ENCODE measurements around the gene CLDN10.
"Not testable (repeated sequence)": the region's sequence is repeated elsewhere in the genome, so short reads cannot be mapped to it uniquely, and the experiment has no call there.

The CLDN10 gene

DNA sequence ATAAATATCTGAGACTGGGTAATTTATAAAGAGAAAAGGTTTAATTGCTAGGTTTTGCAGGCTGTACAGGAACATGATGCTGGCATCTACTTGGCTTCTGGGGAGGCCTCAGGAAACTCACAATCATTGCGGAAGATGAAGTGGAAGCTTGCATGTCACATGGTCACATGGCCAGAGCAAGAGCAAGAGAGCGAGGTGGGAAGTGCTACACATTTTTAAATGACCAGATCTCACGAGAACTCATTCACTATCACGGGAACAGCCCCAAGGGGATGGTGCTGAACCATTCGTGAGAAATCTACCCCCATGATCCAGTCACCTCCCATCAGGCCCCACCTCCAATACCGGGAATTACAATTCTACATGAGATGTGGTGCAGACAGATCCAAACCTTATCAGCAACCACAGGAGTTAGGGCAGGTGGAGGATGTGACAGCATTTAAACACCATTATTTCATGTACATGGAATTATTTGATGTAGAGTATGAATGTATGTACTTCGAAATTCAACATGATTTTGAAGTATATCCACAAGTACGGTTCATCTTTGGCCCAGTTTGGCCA is 10.5 kb upstream of the CLDN10 start:
- DNase-seq, result no peak

DNA sequence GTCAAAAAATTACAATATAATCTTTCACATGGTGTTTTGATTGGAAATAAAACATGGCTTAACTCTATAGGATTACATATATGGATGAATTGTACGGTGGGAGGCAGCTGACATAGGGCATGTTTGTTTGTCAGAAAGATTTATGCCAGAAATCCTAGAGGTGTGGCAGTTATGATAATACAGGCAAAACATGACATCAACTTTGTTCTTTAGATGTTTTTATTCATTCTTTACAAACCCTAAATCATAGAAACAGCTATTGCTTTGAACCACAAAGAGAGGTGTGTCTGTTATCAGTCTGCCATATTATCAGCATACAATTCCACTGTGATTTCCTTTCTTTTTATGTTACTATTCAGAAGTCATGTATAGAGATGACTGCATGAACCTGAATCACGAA is 8.2 kb upstream of the CLDN10 start:
- DNase-seq, result no peak

DNA sequence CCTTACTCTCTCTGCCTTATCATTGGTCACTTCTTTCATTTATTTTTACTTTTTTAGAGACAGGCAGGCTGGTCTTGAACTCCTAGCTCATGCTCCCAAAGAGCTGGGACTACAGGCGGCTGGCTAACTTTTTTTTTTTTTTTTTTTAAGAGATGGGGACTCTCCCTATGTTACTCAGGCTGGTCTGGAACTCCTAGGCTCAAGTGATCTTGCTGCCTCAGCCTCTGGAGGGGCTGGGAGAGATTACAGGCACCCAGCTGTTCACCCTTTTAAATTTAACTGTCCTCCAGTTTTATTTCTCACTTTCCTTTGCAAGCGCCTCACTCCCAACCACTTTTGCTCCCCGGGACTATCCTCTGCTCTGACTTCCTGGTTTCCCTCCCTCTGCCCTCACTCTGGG is 5.6 kb upstream of the CLDN10 start:
- no peak for DNase-seq

DNA sequence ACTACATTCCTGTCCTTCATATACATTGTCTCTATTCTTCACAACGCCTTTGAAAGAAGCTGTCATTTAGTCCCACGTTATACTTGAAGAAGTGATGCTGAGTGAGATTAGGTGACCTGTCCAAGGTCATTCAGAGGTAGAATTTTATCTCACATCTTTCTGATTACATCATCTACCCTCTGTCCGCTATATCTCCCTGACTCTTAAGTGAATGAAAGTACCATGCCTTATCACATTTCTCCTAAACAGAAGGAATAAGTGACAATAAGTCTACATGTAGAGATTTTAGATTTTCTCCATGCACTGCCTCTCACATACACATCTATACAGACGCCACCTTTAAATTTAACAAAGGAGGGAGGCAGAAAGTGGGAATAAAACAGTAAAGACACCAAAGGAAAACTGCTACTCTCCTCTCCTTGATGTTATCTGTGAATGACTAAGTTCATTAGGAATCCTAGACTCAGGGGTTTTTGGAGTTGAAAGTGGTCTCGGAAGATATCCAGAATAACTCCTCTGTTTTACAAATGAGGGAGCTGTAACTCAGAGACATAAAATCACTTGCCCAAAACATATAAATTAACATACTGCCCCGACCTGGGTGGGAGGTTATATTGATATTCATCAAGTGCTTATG is 4.9 kb upstream of the CLDN10 start:
- DNase-seq, result no peak

DNA sequence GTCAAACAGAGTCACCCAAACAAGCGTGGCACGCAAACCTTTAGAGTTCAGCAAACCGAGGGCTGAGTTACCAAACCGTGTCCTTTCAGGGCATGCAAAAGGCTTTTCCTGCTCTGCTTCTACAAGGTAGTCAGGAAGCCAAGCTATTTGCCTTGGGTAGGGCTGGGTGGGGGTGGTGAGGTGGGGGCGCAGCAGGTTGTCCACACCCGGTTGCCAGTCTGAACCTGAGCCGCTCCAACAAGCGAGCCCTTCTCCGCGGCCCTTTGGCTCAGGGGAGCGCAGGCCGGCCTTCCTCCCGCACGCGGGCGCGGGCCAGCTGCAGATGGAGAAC is 347 bp upstream of the CLDN10 start:
- no peak for DNase-seq

GRCh38 chr13:95553581-95554385 is 1.3 kb downstream of the CLDN10 start:
- no peak for DNase-seq

- no peak for DNase-seq
Measured at GRCh38 chr13:95557013-95557412, 4.5 kb downstream of the CLDN10 start.

DNA sequence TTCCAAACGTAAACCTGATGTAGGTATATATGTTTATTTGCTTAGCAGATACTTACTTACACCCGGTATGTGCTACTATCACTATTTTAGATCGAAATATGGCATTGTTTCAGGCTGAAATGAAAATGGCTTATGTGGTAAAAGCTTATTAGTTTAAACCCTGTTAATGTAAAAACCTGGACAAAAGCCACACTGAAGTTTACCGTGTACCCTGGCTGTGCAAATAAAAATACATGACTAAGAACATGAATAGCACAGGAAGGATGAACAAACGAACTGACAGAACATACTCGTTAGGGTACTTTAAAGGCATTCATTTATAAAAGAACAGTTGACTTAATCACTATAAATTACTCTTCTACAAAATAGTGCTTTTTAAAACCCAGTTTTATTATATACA is 6.6 kb downstream of the CLDN10 start:
- DNase-seq, result no peak

- DNase-seq, result no peak
Measured at GRCh38 chr13:95560387-95560786, 7.9 kb downstream of the CLDN10 start.

GRCh38 chr13:95564091-95564490 is 11.6 kb downstream of the CLDN10 start:
- DNase-seq, result no peak

- DNase-seq, result no peak
Measured at GRCh38 chr13:95564733-95565291, 12.3 kb downstream of the CLDN10 start.

- DNase-seq, result not testable (repeated sequence)
Measured at GRCh38 chr13:95565758-95566157, 13.2 kb downstream of the CLDN10 start.

- no peak for DNase-seq
Measured at GRCh38 chr13:95568131-95568530, 15.6 kb downstream of the CLDN10 start.

DNA sequence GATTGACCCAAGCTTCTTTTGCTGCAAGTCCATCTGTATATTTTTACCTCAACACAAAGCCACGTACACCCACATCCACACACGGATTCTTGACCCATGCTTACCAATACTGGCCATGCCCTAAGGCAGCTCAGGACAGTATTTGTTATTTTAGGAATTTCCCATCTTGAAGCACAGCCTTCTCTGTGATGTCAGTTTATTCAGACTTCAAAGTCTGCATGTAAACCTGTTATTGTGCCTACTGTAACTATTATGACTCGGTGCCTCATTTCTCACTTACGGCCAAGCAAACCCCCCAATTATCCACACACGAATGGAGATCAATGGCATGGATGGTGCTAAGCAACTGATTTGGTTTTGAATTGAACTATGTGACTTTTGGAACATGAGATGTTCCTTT is 17.5 kb downstream of the CLDN10 start:
- no peak for DNase-seq

GRCh38 chr13:95571941-95572340 is 19.4 kb downstream of the CLDN10 start:
- no peak for DNase-seq

DNA sequence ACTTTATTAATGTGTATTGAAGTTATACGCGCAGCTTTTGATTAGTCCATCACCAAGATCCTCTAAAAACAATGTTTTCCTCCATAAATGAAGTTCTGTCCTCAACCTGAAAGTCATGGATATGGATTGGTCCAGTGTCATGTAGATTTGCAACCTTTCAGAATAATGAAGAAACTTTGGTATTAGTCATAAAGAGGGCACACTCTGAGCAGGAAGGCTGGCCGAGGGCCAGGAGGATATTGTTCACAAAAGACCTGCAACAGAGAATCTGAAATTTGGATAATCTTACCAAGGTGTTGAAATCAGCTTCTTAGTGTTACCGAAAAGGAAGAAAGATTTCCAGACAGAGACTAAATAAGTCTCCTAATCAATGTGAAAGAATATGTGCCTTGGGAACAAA is 20.7 kb downstream of the CLDN10 start:
- DNase-seq, result no peak

- DNase-seq, result no peak
Measured at GRCh38 chr13:95579303-95579702, 26.8 kb downstream of the CLDN10 start.

- DNase-seq, result no peak
Measured at GRCh38 chr13:95585867-95586266, 33.3 kb downstream of the CLDN10 start.

DNA sequence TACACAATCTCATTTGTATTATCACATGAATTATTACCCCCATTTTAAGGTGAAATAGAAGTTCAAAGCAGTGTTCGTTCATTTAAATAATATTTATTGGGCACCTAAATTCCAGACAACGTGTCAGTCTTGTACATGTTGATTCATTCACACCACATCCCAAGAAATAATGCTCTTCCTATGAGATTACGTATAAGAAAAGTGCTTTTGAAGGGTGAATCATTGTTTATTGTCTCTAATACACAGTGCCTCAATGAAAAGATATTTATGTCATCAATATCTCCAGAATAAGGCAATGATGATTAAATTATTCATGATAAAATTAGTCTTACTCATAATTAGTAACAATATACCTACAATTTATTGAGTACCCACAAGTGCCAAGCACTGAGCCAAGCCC is 35.6 kb downstream of the CLDN10 start:
- DNase-seq, result no peak

GRCh38 chr13:95588721-95589120 is 36.2 kb downstream of the CLDN10 start:
- no peak for DNase-seq

DNA sequence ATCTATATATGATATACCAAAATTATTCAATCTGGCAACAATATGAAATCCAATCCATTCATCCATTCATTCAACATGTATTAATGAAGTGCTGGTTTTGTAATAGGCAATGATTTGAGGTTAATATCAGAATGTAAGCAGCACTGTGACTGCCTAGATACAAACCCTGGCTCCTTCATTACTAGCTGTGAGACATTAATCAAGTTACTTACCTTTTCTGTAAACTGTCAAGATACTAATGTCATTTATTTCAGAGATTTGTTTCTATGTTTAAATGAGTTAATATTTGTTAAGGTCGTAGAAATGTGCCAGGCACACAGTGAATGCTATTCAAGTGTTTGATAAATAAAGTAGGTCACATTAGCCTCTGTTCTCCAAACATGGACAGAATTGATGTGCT is 40.9 kb downstream of the CLDN10 start:
- DNase-seq, result no peak

DNA sequence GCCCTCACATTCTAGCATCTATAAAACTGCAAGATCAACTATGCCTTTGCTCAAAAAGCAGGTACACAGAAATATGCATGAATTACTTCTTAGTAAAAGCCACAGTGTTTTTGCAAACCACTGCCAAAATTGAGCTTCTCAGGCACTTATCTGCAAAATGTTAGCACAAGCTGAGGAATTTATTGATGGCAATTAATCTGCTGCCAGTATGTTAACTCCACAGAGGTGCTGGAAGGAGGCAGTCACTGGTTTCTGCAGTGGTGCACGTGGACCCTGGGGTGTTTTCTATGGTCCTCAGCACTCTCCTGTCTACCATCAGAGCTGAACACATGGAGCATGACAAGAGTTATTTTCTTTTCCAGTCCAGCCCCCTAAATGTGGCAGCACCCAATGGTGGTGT is 44.2 kb downstream of the CLDN10 start:
- no peak for DNase-seq

GRCh38 chr13:95601216-95601615 is 48.7 kb downstream of the CLDN10 start:
- DNase-seq, result no peak

DNA sequence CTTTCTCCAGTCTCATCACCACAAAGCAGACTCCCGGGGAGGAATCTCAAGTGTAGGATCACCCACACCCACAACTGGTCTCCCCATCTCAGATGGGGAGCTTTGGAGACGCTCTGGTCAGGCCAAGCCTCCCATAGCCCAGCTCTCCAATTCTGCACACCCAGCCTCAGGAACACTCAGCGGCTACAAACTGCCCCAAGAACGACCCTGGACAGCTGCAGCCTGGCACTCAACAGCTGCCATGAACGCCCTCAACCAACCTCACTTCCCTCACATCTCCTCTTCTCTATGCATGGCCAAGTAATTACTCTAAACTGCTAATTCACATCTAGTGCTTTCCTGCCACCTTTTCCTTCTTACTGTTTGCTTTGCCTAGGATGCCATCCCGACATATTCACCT is 49.4 kb downstream of the CLDN10 start:
- DNase-seq, result no peak
